OCI-LY3 (cell line): Measurements from ENCODE around the gene NAA35.

Source experiments
- EZH2phosphoT487 ChIP-seq: fragments of 200-600 bp; shearing (Covaris generic); IDR thresholded peaks from 2 replicates; pipeline ENCODE4 v1.6.1; 2018; ENCODE audit warnings: antibody characterized with exemption, mixed run types, low read depth
- TF ChIP-seq, protein P1 (sequence below): fragments of 200-600, 300-600 bp; sonication (generic); IDR thresholded peaks from 2 replicates; pipeline ENCODE4 v1.5.1; 2014; ENCODE audit warnings: antibody characterized with exemption, low read length, low read depth

DNA sequence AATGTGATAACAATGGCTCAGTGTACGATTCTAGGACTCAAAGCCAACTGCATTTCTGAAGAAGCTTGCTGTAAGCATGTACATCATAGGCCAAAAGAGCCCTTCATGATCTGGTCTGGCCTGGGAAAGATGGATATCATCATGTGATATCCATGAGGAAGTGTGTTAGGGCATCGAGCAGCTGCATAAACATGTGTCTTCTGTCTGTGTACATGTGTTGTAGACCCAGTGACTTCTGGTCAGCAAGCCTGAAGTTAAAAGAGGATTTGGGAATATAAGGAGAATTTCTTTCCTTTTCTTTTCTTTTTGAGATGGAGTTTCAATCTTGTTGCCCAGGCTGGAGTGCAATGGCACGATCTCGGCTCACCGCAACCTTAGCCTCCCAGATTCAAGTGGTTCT is 15.5 kb upstream of the NAA35 start:
- TF ChIP-seq, protein P1, sequence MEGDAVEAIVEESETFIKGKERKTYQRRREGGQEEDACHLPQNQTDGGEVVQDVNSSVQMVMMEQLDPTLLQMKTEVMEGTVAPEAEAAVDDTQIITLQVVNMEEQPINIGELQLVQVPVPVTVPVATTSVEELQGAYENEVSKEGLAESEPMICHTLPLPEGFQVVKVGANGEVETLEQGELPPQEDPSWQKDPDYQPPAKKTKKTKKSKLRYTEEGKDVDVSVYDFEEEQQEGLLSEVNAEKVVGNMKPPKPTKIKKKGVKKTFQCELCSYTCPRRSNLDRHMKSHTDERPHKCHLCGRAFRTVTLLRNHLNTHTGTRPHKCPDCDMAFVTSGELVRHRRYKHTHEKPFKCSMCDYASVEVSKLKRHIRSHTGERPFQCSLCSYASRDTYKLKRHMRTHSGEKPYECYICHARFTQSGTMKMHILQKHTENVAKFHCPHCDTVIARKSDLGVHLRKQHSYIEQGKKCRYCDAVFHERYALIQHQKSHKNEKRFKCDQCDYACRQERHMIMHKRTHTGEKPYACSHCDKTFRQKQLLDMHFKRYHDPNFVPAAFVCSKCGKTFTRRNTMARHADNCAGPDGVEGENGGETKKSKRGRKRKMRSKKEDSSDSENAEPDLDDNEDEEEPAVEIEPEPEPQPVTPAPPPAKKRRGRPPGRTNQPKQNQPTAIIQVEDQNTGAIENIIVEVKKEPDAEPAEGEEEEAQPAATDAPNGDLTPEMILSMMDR: no peak
- no peak for TF ChIP-seq EZH2phosphoT487
